Fibroblast of mammary gland (primary cell): ENCODE measurements around the gene CES2.

Source experiments
- DNase-seq: peaks from one replicate; pipeline ENCODE4 v3.0.0-alpha.2; 2010; ENCODE audit warnings: low read depth
- H3K4me3 ChIP-seq: 2 replicates; pipeline ENCODE4 v1.5.1; 2011; ENCODE audit warnings: low read depth, mild to moderate bottlenecking, low read length, moderate library complexity; ENCODE audit not compliant: control insufficient read depth
- TF ChIP-seq, protein P1 (sequence below): conservative IDR thresholded peaks from 2 replicates; pipeline ENCODE4 v1.5.1; 2011; ENCODE audit warnings: low read depth, low read length, inconsistent platforms; ENCODE audit not compliant: control insufficient read depth, insufficient read depth

The CES2 gene

DNA sequence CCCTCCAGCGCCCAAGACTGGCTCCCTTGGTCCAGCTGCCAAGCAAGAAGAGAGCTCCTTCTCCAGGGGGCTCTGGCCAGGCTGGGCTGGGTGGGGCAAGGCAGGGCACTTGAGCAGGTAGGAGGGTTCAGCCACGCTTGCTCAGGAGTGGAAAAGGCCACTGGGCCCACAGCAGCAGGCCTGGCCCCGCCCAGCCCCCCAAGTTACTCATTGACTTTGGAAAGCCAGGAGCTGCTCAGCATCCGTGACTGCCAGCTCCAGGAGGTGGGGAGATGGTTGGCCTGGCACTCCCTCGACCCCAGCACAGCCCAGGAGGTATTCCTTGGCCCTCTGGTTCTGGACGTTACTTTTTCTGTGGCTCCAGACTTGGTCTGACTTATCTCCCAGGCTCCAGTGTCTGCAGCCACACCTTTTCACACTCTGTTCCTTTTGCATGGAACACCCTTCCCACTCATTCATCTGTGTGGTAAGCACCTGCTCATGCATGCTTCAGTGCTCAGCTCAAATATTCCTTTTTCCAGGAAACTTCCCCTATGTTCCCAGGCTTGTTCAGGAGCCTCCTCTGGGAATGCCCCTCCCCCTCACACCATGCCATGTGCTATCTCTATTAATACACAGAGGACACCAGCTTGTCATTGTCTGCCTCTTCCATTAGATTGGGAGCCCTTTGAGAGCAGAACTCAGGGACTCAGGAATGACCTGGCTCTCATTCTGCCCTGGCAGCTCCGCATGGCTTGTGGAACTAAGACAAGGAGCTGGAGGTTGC is 16.3 kb upstream of the CES2 start, which contains the start of gene CDH16:
CDH16 (minus strand) TSS at position 83 of the 766 bp plus-strand sequence. CDS start 820 bp downstream, outside the sequence.
- TF ChIP-seq, protein P1, sequence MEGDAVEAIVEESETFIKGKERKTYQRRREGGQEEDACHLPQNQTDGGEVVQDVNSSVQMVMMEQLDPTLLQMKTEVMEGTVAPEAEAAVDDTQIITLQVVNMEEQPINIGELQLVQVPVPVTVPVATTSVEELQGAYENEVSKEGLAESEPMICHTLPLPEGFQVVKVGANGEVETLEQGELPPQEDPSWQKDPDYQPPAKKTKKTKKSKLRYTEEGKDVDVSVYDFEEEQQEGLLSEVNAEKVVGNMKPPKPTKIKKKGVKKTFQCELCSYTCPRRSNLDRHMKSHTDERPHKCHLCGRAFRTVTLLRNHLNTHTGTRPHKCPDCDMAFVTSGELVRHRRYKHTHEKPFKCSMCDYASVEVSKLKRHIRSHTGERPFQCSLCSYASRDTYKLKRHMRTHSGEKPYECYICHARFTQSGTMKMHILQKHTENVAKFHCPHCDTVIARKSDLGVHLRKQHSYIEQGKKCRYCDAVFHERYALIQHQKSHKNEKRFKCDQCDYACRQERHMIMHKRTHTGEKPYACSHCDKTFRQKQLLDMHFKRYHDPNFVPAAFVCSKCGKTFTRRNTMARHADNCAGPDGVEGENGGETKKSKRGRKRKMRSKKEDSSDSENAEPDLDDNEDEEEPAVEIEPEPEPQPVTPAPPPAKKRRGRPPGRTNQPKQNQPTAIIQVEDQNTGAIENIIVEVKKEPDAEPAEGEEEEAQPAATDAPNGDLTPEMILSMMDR, result no peak
- no peak within 1 kb of the TSS for H3K4me3 ChIP-seq
- no peak for DNase-seq

DNA sequence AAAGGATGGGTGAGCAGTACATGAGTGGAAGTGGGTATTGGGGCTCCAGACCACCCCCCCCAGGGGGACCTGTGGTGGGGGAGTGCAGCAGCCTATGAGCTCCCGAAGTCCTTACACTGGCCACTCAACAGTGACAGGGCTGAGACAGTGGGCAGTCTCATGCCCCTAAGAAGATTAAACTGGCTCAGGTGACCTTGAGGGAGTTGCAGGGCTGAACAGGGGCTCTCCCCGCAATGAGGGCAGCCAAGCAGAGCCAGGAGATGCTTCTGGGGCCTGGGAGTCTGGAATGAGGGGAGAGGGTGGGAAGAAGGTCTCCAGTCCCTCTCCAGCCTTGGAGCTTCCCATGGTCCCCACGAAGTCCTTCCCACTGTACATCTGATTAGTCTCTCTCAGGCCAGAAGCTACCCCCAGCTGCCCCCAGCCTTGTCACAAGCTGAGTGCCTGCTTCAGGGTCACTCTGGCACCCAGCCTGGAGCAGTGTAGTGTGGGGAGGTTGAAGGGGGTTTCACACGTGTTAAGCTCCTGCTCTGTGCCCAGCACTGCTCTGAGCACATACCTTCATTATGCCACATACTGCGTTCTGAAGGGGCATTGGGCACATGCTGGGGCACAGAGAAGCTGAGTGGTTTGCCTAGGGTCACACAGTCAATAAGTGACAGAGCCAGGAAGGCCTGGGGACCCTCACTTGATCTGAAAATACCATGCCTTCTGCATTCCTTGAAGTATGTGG is 15.6 kb upstream of the CES2 start:
- TF ChIP-seq, protein P1, result no peak
- no peak overlapping the region for H3K4me3 ChIP-seq
- DNase-seq, result no peak

DNA sequence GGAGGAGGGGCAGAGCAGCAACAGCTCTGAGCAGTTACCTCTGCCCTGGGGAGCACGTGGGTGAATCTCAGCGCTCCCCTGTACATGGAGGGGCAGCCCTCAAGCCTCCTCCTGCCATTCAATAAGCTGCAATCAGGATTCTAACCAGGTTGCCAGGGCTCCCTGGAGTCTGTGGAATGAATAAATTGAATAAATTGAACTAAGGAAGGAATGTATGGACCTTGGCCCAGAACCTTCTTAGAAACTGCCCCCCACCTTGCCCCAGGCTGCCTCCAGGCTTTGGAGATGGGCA is 15.1 kb upstream of the CES2 start:
- TF ChIP-seq, protein P1, result no peak
- no peak for DNase-seq
- H3K4me3 ChIP-seq, result no peak overlapping the region

DNA sequence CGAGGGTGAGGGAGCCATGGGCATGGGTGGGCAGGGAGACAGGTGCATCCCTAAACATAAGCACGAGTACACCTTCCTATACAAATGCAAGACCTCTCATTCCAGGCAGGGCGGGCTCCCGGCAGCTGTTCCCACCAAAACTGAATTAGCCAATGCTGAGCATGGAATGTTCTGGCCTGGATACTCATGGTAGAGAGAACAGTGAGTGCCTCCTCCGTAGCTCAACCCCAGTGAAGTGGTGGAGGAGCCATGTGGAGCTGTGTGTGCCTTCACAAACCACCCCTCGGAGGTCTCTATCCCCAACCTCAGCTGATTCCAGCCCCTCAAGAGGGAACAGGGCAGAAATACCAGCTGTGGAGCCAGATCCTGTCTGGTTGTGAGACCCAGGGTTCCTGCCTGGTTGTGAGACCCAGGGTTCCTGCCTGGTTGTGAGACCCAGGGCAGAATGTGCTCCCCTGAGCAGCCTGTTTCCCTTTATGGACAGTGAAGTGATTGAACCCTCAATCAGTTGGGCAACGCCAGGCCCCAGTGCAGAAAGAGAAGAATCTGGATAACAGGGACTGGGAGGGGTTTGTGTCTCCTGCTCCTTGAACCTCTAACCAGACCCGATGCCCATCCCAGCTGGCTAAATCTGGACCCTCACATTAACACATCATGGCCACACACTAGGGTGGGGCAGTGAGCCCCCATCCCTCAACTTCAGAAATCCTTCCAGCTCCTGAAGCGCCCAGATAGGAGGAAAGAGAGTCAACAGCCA is 14.2 kb upstream of the CES2 start:
- TF ChIP-seq, protein P1, result no peak
- no peak overlapping the region for H3K4me3 ChIP-seq
- no peak for DNase-seq

DNA sequence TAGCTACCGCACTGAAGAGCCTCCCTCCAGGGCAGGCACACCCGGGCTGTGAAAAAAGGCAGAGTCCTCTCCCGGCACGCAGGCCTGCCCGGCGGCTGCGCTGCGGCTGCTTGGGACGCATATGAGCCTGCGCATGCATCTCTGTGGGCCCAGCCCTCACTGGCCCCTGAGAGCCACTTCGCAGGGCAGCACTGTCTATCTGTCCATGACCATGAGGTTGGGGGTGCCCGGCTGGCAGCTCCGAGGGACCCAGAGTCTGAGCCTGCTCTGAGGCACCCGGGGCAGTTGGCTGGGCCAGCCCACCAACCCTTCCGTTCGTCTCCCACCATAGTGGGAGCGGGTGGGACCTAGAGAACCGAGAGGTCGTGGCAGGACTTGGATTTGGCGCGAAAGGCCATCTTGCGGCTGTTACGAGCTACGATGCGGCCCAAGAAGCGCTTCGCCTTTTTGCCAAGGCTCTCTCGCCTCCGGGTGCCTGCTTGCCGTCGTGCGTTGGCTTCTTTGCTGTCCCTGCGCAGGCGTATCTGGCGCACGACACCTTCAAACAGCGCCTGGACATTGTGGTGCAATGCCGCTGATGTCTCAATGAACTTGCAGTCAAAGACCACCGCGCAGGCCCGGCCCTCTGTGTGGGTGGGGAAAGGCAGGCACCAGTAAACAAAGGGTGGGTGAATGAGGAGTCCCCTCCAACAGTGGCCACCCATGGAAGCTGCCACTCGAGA is 13.4 kb upstream of the CES2 start:
- DNase-seq, result no peak
- TF ChIP-seq, protein P1, result no peak
- no peak overlapping the region for H3K4me3 ChIP-seq

DNA sequence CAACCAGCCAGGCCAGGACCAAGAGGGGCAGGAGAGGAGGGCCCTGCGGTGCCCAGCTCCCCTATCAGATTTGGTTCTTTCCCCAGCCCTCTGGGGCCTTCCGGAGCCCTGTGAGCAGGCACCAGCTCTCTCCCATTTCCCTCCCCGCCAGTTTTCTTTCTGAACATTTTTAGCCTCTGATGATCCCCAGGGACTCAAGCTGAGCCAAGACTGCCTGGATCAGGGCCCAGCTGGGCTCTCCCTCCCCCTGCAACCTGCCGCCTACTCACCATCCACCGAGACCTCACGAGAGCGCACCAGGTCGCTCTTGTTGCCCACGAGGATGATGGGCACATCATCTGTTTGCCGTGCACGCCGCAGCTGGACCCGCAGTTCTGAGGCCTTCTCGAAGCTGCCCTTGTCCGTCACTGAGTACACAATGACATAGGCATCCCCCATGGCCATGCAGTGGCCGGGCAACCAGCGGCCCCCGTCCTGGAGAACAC is 12.0 kb upstream of the CES2 start:
- DNase-seq, result peak; percentile 77

More for the DNA sequence above, 12.0 kb upstream of the CES2 start:
- H3K4me3 ChIP-seq, result no peak overlapping the region
- TF ChIP-seq, protein P1, result no peak
